Measurements from ENCODE around the gene CCM2L. TPM values are rescaled to one million over a fixed set of nuclear protein-coding genes. Genes with fewer than 3 reads are reported as not detected.

The CCM2L gene
- total and polyA plus RNA-seq, 2 of the 8 experiments (the other 6 are each of a cell fraction or from before 2014, with no cell fraction given): 5.5 to 15.8 TPM

DNA sequence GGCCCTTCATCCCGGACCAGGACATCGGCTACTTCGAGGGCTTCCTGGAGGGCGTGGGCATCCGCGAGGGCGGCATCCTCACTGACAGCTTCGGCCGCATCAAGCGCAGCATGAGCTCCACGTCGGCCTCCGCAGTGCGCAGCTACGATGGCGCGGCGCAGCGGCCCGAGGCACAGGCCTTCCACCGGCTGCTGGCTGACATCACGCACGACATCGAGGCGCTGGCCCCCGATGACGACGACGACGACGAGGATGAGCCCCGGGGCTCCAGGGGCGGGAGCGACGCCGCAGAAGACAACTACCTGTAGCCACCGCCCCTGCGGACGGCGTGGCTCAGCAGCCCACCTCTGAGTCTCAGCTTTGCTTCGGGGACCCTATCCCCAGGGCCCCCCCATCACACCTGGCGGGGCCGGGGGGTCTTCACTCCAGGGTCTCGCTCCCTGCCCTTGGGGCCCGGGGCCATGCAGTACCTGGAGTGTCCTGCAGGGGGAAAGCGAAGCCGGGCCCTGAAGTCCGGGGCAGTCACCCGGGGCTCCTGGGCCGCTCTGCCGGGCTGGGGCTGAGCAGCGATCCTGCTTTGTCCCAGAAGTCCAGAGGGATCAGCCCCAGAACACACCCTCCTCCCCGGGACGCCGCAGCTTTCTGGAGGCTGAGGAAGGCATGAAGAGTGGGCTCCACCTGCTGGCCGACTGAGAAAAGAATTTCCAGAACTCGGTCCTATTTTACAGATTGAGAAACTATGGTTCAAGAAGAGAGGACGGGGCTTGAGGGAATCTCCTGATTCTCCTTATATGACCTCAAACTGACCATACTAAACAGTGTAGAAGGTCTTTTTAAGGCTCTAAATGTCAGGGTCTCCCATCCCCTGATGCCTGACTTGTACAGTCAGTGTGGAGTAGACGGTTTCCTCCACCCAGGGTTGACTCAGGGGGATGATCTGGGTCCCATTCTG, 21.0 kb downstream of the CCM2L start (continued):
- TF ChIP-seq, protein P1, sequence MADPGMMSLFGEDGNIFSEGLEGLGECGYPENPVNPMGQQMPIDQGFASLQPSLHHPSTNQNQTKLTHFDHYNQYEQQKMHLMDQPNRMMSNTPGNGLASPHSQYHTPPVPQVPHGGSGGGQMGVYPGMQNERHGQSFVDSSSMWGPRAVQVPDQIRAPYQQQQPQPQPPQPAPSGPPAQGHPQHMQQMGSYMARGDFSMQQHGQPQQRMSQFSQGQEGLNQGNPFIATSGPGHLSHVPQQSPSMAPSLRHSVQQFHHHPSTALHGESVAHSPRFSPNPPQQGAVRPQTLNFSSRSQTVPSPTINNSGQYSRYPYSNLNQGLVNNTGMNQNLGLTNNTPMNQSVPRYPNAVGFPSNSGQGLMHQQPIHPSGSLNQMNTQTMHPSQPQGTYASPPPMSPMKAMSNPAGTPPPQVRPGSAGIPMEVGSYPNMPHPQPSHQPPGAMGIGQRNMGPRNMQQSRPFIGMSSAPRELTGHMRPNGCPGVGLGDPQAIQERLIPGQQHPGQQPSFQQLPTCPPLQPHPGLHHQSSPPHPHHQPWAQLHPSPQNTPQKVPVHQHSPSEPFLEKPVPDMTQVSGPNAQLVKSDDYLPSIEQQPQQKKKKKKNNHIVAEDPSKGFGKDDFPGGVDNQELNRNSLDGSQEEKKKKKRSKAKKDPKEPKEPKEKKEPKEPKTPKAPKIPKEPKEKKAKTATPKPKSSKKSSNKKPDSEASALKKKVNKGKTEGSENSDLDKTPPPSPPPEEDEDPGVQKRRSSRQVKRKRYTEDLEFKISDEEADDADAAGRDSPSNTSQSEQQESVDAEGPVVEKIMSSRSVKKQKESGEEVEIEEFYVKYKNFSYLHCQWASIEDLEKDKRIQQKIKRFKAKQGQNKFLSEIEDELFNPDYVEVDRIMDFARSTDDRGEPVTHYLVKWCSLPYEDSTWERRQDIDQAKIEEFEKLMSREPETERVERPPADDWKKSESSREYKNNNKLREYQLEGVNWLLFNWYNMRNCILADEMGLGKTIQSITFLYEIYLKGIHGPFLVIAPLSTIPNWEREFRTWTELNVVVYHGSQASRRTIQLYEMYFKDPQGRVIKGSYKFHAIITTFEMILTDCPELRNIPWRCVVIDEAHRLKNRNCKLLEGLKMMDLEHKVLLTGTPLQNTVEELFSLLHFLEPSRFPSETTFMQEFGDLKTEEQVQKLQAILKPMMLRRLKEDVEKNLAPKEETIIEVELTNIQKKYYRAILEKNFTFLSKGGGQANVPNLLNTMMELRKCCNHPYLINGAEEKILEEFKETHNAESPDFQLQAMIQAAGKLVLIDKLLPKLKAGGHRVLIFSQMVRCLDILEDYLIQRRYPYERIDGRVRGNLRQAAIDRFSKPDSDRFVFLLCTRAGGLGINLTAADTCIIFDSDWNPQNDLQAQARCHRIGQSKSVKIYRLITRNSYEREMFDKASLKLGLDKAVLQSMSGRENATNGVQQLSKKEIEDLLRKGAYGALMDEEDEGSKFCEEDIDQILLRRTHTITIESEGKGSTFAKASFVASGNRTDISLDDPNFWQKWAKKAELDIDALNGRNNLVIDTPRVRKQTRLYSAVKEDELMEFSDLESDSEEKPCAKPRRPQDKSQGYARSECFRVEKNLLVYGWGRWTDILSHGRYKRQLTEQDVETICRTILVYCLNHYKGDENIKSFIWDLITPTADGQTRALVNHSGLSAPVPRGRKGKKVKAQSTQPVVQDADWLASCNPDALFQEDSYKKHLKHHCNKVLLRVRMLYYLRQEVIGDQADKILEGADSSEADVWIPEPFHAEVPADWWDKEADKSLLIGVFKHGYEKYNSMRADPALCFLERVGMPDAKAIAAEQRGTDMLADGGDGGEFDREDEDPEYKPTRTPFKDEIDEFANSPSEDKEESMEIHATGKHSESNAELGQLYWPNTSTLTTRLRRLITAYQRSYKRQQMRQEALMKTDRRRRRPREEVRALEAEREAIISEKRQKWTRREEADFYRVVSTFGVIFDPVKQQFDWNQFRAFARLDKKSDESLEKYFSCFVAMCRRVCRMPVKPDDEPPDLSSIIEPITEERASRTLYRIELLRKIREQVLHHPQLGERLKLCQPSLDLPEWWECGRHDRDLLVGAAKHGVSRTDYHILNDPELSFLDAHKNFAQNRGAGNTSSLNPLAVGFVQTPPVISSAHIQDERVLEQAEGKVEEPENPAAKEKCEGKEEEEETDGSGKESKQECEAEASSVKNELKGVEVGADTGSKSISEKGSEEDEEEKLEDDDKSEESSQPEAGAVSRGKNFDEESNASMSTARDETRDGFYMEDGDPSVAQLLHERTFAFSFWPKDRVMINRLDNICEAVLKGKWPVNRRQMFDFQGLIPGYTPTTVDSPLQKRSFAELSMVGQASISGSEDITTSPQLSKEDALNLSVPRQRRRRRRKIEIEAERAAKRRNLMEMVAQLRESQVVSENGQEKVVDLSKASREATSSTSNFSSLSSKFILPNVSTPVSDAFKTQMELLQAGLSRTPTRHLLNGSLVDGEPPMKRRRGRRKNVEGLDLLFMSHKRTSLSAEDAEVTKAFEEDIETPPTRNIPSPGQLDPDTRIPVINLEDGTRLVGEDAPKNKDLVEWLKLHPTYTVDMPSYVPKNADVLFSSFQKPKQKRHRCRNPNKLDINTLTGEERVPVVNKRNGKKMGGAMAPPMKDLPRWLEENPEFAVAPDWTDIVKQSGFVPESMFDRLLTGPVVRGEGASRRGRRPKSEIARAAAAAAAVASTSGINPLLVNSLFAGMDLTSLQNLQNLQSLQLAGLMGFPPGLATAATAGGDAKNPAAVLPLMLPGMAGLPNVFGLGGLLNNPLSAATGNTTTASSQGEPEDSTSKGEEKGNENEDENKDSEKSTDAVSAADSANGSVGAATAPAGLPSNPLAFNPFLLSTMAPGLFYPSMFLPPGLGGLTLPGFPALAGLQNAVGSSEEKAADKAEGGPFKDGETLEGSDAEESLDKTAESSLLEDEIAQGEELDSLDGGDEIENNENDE (IDR thresholded peaks at IDR 0.05; ENCODE audit: insufficient replicate concordance, low read length): no peak
- TF ChIP-seq NRF1 (IDR thresholded peaks at IDR 0.05; ENCODE audit: low read depth, low read length) (no peak), JUND (IDR thresholded peaks at IDR 0.05; ENCODE audit: low read length) (peak; percentile 32; the same call in 1 of the 2 replicates), CBX8 (IDR thresholded peaks at IDR 0.05; ENCODE audit: borderline replicate concordance, low read depth, low read length) (no peak), RBBP5 (IDR thresholded peaks at IDR 0.05; ENCODE audit: borderline replicate concordance, low read depth, low read length) (0 out of 2 replicates have a peak, but pooled peaks have one; percentile 54), NANOG (IDR thresholded peaks at IDR 0.05; ENCODE audit: insufficient read depth, low read depth, low read length, poor library complexity, severe bottlenecking) (no peak), RXRA (IDR thresholded peaks at IDR 0.05; ENCODE audit: insufficient read depth, low read depth, low read length) (no peak), BACH1 (IDR thresholded peaks at IDR 0.05; ENCODE audit: low read length) (no peak)
